GM12878 (cell line): Measurements from ENCODE around the gene CCDC80.

Source experiments
- SREBF2 ChIP-seq: IDR thresholded peaks from 2 replicates; pipeline ENCODE4 v1.6.1; 2012; ENCODE audit warnings: mild to moderate bottlenecking, low read length
- TF ChIP-seq, protein P1 (sequence below), 3 experiments: IDR thresholded peaks in 2 of 3; conservative IDR thresholded peaks in 1 of 3; 2 replicates each; pipeline ENCODE4 v1.5.1; 2011; ENCODE audit warnings: low read depth in 3 of 3, low read length in 3 of 3, mild to moderate bottlenecking in 3 of 3, control low read depth in 2 of 3, moderate library complexity in 2 of 3, inconsistent platforms in 1 of 3, mixed read lengths in 1 of 3; ENCODE audit not compliant: control insufficient read depth in 2 of 3, insufficient read depth in 1 of 3; ENCODE audit errors: extremely low read depth in 1 of 3
- TF ChIP-seq, protein P2 (sequence below): fragments of 450-650 bp; IDR thresholded peaks from 2 replicates; pipeline ENCODE4 v1.6.1; 2018; ENCODE audit warnings: mild to moderate bottlenecking, low read depth, moderate library complexity; ENCODE audit not compliant: partially characterized antibody
- TF ChIP-seq, protein P3 (sequence below): IDR thresholded peaks from 2 replicates; pipeline ENCODE4 v1.6.1; 2011; ENCODE audit warnings: low read depth, mild to moderate bottlenecking, low read length, moderate library complexity, borderline replicate concordance; ENCODE audit errors: extremely low read depth

DNA sequence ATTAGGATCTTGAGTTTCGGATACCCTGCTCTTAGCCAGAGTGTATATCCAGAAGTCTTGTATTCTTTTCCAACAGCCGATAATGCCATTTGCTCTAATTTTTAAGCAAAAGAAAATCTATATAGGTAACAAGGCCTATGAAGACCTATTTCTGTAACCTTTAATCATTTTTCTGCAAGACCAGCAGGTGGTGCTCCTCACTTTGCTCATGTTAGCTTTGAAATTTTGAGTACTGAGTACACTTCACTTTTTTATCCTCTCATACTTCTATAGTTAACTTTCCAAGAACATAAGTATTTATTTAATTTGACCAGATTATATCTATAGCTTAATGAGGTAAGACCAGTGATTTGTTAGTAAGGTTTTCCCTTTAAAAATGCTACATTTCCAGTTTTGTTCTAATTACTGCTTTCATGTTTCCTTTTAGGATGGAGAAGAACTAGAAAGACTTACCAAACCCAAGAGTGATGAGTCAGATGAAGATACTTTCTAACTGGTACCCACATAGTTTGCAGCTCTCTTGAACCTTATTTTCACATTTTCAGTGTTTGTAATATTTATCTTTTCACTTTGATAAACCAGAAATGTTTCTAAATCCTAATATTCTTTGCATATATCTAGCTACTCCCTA, 58.6 kb downstream of the CCDC80 start:
- TF ChIP-seq, protein P1, sequence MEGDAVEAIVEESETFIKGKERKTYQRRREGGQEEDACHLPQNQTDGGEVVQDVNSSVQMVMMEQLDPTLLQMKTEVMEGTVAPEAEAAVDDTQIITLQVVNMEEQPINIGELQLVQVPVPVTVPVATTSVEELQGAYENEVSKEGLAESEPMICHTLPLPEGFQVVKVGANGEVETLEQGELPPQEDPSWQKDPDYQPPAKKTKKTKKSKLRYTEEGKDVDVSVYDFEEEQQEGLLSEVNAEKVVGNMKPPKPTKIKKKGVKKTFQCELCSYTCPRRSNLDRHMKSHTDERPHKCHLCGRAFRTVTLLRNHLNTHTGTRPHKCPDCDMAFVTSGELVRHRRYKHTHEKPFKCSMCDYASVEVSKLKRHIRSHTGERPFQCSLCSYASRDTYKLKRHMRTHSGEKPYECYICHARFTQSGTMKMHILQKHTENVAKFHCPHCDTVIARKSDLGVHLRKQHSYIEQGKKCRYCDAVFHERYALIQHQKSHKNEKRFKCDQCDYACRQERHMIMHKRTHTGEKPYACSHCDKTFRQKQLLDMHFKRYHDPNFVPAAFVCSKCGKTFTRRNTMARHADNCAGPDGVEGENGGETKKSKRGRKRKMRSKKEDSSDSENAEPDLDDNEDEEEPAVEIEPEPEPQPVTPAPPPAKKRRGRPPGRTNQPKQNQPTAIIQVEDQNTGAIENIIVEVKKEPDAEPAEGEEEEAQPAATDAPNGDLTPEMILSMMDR (IDR thresholded peaks at IDR 0.05 in 2 of 3, conservative IDR thresholded peaks at IDR 0.05 in 1 of 3; ENCODE audit: control insufficient read depth in 2 of 3, extremely low read depth in 1 of 3, insufficient read depth in 1 of 3, low read depth in 3 of 3, low read length in 3 of 3): peak; percentile 55 to 63 (median 60)
- TF ChIP-seq SREBF2: no peak
- TF ChIP-seq, protein P2, sequence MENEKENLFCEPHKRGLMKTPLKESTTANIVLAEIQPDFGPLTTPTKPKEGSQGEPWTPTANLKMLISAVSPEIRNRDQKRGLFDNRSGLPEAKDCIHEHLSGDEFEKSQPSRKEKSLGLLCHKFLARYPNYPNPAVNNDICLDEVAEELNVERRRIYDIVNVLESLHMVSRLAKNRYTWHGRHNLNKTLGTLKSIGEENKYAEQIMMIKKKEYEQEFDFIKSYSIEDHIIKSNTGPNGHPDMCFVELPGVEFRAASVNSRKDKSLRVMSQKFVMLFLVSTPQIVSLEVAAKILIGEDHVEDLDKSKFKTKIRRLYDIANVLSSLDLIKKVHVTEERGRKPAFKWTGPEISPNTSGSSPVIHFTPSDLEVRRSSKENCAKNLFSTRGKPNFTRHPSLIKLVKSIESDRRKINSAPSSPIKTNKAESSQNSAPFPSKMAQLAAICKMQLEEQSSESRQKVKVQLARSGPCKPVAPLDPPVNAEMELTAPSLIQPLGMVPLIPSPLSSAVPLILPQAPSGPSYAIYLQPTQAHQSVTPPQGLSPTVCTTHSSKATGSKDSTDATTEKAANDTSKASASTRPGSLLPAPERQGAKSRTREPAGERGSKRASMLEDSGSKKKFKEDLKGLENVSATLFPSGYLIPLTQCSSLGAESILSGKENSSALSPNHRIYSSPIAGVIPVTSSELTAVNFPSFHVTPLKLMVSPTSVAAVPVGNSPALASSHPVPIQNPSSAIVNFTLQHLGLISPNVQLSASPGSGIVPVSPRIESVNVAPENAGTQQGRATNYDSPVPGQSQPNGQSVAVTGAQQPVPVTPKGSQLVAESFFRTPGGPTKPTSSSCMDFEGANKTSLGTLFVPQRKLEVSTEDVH: no peak
- TF ChIP-seq, protein P3, sequence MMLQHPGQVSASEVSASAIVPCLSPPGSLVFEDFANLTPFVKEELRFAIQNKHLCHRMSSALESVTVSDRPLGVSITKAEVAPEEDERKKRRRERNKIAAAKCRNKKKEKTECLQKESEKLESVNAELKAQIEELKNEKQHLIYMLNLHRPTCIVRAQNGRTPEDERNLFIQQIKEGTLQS: no peak
